CD4-positive, alpha-beta T cell treated with Interleukin-17A for 4 hours (primary cell): ENCODE results near the gene GSTM2.
A peak's percentile ranks its signal among the peaks of the same experiment; 100 is the strongest.

Experiments
- DNase-seq: peaks from one replicate; pipeline ENCODE4 v3.0.0-alpha.2; 2020; ENCODE audit warnings: mixed read lengths

GSTM2 gene

DNA sequence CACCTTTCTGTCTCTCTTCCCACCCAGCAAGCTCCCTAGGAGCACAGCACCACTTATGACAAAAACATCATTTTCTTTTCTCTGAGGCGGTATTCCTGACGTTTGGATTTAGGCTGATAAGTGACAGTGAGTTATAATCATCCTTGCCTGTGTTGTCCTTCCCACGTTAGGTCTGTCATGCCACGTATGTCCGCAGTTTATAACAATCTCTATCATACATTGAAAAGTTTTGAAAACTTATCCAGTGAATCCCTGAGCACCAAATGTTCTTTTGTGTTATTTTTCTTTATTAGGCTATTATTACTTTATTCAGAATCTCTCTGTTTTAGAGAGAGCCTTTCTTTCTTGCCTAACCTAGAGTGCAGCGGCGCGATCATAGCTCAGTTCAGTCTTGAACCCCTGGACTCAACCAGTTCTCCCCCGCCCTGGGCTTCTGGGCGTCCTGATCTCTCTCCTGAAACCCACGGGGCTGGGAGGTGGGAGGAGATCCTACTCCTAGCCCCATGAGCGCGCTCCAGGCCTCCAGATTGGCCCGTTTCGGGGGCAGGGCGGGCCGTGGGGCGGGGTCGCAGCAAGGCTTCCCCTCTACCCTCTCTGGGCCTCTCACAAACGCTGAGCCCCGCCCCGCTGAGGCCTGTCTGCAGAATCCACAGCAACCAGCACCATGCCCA is at the start of gene GSTM2:
TSS of gene GSTM2 (plus strand) at position 606 of the 671 bp plus-strand sequence. CDS start at position 665, 59 bp downstream.
- peak; percentile 94 for DNase-seq

DNA sequence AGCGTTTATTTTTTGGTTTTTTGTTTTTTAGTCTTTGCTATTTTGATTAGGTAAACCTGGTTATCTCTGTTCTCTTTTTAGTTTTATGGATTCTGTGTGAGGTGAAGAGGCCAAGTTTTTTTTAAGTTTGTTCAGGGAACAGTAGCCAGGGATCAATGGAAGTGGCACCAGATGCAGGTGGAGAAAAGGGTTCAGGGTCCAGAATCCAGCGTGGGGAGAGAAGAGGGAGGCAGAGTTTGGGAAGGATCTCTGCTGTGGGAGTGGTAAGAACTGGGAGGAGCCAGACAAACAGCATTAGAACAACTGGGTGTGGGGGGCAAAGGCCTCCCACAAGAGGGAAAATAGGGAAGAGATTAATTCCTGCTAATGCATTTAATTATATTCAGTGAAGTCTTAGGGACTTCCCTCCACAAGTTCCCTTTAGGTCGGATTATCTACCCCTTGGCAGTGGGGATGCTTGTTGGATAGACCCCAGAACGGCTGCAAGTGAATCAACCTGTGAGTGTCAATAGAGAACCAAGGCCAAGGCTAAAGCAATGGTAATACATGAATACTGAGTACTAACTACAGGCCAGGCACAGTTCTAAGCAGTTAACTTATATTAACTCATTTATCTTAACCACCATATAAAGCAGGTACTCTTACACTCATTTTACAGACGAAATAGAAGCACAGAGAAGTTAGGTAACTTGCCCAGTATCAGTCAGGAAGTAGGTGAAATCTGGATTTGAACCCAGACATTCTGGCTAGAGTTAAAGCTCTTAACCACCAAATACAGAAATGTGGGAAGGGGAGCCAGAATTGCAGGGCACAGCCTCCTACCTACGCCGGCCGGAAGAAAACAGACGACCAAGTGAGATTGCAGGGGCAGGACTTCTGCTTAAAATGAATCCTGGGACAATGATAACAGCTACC is 48.9 kb upstream of the GSTM2 start:
- DNase-seq = no peak

DNA sequence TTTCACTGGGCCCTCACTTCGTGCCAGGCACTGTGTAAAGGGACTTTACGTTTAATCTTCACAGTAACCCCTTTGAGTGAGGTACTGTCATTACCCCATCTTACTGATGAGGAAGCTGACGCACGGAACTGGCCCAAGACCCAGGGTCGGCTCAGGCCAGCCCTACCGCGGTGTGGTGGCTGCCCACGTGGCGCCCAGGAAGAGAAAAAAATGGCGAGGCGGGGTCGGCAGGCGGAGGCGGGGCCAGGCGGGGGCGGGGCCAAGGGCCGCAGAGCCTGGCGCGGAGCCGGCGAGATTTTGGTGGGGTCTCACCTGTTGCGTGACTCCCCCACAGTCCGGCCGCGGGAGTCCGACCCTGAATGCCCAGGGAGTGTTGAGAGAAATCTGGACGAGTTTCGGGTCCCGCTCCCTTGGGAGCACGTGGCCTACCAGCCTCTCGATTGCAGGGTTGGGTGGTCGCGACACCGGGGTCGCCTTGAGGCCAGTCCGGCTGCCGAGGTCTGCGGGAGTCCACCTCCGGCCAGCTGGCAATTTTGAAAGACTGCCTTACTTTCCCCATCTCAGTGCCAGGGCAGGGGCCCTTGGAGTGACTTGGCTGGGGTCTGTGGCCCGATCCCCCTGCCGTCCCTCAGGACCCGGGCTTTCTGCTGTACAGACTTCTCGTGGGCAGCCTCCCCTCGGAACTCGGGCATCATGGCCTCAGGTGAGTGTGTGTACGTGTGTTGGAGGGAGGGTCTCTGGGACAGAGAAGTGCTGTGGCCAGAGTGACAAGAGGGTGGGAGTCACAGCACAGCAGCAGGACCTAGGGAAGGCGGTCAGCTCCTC is 48.1 kb upstream of the GSTM2 start, which contains the start of the genes AMPD2 and GNAT2:
TSS of gene AMPD2 (plus strand) at position 262 of the 825 bp plus-strand sequence. CDS start 1,339 bp downstream, outside the sequence.
TSS of gene GNAT2 (minus strand) at position 41 of the 825 bp plus-strand sequence. CDS start 6,746 bp downstream, outside the sequence.
- peak; percentile 78 for DNase-seq

DNA sequence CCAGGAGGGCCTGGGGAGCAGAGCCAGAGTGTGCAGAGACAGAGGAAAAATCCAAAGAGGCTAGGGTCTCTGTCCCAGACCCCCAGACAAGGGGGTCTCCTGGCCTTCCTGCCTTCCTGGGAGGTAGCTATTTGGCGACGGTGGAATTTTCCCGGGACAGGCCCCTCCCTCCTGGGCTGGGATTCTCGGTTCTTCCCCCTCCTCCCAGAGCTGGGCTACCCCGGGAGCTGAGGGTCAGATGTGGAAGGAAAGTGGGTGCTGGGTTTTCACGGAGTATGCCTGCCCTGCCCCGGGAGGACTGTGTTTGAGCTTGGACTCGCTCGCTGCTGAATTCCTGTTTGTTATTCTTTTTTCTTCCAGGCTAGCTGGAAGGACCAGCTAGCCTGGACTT is 47.5 kb upstream of the GSTM2 start:
- DNase-seq = no peak

DNA sequence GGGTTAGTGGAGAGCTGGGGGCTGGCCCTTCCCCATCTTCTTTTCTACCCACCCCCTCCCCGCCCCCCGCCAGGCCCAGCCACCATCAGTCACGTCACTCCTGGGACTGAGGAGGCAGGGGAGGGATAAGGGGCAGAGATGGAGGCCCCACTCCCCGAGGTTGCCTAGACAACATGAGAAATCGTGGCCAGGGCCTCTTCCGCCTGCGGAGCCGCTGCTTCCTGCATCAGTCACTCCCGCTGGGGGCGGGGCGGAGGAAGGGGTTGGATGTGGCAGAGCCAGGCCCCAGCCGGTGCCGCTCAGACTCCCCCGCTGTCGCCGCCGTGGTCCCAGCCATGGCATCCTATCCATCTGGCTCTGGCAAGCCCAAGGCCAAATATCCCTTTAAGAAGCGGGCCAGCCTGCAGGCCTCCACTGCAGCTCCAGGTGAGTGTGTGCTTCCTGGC is 47.0 kb upstream of the GSTM2 start:
- peak; percentile 99 for DNase-seq

DNA sequence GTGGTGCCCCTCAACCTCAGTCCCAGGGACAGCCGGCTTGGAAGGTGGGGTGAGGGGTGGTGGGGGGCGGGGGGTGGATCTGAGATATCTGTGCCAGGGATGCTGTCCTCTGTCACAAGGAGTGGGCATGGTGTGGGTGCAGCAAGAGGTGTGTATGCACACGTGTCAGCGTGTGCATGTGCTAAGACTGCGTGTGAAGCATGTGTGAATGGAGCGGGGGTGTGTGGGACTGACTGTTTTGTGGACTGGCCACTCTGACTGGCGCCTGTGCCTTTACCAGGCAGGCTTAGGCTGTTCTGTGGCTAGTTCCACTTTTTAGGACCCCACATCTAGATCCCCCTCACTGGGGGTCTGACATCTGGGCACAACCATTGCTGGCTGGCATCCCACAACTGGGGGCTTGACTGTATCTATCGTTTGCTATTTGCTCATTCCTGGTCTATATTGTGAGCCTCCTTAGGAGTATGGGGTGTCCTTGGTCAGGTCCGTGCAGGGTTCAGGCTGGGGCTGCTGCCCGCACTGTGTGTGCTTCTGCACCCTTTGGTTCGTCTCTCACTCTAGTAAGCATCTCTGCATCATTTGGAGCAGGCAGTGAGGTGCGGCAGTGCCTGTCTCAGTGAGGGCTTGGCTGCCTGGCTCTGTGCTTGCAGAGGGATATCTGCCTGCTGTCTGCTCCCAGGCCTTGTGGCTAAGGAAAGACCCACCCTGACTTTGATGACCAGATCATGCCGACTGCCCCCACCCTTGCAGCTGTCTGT is 46.3 kb upstream of the GSTM2 start:
- DNase-seq = peak; percentile 18

DNA sequence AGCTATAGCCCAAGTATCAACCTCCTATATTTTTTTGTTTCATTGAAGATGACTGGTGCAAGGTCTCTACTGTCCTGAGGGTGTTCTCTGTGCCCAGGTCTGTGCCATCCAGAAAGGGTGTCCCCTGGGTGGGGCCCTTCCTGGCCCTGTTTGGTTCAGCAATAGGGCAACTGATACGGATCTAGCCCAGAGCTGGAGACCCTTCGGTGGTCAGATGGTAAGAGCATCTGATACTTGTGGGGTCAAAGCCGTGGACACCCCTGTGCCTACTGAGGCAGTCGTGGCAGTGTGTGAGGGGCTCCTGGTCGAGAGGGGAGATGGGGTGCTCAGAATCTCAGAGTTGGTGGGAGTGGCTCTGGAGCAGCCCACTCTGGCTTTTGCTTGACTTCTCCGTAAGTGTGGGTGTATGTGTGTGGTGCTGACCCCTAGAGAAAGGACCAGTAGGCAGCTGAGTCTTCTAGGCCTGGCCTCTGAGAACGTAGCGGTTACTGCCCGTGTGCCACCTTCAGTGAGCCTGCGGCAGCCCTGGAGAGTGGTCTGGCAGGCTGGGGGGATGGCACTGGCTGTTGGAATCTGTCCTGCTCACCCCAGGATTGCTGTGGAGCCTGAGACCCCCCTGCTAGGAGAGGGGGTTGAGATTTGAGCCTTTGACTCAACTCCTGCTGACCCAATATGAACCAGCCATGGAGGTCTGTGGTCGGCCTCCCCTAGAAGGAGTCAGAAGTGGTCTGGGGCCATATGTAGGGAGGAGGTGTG is 45.5 kb upstream of the GSTM2 start:
- no peak for DNase-seq

DNA sequence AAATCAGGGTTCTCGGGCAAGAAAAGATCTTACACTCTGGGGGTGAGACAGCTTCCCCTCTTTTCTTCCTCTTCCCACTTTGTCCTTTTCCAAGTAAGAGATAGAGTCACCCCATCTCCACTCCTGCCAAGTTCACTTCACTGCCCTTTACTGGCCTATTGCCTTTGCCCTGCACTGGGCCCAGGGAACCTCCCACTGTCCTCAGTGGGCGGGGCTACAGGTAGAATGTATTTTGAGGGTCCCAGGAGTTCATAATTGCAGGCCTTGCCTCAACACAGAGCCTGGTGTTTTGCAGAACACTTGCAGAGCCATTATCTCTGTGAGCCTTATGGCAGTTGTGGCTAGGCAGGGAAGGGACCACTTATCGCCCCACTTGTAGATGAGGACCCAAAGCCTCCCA is 45.0 kb upstream of the GSTM2 start:
- DNase-seq = no peak

DNA sequence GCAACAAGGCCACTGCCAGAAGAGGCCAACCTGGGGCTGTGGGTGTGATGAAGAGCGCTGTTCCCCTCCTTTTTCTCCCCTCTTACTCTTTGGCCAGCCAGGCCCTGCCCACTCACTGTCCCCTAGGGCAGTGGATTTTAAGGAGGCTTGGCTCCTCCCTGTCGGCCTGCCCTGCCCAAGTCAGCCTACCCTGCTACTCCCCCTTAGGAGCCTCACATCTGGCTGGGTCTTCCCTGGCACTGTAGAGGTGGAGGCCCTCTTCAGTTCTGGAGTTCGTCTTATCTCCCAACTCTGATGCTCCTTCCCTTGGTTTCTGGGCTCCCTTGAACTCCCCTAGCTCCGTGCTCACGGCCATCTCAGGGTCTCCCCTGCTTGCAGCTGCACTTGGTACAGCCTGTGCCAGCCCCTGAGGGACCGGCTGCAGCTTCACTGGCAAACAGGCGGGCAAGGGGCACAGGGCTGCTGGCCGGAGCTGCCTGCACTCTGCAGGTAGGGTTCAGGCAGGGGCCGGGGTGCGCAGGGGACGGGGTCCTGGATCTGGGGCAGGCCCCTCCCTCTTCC is 44.2 kb upstream of the GSTM2 start:
- peak; percentile 21 for DNase-seq

DNA sequence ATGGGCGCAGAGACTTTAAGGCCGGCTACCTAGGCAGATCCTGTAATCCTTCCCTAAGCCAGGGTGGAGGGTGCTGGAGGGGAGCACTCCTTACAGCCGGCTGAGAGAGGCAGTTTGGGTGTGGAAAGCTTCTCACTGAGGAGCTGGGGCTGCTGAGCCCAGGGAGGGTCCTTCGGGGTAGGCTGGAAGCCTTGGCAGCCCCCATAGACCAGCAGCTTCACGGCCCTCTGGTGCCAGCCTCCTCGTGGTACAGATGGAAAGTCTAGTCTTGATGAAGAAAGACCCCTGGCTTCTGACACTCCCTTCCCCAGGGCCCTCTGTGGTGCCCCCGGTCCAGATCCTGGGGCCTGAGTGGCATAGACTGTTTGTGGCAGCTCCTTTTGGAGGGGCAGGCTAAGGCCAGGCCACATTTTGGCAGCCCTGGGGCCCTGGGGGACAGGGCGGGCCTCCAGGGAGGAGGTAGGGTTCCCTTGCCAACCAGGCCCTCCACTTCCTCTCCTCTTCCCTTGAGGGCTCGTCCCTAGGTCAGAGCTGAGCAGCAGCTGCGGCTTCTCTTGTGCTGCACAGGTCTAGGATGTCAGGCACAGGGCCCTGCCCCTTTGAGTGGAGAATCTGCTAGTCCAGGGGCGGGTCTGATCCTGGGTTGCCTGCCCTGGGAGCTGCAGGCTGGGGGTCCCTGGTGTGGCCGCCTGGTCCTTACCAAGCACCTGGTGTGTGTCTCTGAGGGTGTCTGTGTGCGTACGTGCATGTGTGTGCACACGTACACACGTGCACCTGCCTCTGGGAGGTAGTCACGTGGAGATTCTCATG is 43.5 kb upstream of the GSTM2 start:
- peak; percentile 39 for DNase-seq

DNA sequence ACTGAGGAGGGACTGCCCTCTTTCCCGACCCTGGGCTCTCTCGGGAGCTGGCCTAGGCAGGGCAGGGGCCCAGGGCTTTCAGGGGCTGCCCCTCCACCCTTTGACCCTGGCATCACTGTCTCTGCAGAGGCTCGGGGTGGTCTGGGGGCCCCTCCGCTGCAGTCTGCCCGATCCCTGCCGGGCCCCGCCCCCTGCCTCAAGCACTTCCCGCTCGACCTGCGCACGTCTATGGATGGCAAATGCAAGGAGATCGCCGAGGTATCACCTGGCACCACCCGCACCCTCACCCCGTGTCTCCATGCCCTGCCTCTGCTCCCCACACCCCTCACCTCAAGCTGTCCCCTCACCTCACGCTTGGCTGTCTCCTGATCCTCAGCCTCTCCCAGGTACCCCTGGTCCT is 42.7 kb upstream of the GSTM2 start:
- no peak for DNase-seq

DNA sequence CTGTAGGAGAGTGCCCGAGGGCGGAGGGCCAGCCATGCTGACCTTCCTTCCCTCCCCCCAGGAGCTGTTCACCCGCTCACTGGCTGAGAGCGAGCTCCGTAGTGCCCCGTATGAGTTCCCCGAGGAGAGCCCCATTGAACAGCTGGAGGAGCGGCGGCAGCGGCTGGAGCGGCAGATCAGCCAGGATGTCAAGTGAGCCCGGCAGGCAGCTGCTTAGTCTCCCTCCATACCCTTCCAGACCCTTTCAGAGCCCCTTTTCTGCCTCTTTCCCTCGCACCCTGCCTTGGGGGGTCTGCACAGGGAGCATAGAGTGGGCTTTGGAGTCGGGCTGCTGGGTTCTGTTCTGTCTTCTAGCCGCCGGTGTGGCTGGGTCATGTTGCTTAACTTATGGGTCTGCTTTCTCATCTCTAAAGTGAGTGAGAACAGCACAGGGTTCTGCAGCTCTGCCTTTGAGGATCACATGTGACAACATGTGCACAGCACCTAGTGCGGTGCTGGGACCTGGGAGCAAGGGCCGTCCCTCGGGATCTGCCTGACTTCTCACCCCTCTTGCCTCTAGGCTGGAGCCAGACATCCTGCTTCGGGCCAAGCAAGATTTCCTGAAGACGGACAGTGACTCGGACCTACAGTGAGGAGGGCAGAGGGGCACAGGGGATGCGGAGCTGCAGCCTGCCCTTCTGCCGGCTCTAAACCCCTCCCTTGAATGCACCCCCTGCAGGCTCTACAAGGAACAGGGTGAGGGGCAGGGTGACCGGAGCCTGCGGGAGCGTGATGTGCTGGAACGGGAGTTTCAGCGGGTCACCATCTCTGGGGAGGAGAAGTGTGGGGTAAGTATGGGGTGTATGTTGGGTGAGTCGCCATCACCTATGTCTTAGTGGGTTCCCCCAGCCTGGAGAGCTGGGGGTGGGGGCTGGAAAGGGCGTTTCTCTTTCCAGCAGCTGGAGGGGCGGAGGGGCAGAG is 42.0 kb upstream of the GSTM2 start:
- DNase-seq = no peak

DNA sequence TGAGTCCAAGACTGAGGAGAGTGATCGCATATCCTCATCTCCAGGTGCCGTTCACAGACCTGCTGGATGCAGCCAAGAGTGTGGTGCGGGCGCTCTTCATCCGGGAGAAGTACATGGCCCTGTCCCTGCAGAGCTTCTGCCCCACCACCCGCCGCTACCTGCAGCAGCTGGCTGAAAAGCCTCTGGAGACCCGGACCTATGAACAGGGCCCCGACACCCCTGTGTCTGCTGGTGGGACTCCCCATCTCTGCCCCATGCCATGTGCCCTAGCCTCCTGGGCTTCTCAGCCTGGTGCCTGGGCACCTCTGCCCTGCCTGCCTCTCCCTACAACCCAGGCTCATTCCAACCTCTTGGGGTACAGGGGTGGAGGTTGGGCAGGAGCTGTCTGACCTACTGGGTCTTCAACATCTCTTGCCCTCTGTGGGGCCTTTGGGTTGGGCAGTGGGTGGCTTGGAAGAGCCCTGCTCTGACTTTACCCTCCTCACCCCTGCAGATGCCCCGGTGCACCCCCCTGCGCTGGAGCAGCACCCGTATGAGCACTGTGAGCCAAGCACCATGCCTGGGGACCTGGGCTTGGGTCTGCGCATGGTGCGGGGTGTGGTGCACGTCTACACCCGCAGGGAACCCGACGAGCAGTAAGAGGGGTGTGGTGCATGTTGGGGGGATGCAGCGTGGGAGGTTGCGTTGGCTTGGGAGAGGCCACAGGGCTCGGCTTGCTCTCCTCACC is 41.0 kb upstream of the GSTM2 start:
- no peak for DNase-seq

DNA sequence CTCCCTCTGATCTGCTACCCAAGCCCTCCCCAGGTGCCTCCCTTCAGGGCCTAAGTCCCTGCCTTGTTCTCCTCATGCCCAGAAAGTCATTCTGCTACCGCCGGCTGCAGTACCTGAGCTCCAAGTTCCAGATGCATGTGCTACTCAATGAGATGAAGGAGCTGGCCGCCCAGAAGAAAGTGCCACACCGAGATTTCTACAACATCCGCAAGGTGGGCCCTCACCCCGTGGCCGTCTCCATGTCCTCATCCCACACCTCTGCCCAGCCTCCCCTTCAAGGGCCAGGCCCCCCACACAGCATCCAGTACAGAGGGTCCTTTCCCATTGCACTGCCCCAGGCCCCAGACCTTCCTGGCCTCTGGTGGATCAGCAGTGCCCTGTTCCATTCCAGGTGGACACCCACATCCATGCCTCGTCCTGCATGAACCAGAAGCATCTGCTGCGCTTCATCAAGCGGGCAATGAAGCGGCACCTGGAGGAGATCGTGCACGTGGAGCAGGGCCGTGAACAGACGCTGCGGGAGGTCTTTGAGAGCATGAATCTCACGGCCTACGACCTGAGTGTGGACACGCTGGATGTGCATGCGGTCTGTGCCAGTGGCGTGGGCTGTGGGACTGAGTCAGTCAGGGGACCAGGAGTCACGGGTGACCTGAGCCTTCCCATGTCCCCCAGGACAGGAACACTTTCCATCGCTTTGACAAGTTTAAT is 40.0 kb upstream of the GSTM2 start:
- no peak for DNase-seq

DNA sequence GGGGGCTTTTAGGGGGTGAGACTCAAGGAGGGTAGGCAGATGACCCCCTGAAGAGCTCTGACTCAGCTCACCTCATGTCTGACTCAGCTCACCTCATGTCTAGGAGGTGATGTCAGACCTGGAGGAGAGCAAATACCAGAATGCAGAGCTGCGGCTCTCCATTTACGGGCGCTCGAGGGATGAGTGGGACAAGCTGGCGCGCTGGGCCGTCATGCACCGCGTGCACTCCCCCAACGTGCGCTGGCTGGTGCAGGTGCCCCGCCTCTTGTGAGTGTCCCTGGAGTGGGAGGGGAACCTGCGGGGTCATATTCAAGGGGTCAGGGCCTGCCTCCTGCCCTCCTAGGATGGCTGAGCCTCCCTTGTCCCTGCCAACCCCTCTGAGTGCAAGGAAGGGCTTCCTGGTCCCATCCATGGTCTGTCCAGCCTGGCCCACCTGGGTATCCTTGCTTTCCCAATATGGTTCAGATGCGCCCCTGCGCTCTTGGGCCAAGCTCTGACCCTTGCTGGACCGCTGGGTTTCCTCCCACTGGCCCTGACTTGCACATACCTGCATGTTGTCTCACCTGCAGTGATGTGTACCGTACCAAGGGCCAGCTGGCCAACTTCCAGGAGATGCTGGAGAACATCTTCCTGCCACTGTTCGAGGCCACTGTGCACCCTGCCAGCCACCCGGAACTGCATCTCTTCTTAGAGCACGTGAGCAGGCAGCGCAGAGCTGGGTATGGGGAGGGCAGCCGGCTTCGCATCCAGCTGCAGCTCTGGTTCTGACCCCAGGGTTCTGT is 39.1 kb upstream of the GSTM2 start:
- DNase-seq = no peak

DNA sequence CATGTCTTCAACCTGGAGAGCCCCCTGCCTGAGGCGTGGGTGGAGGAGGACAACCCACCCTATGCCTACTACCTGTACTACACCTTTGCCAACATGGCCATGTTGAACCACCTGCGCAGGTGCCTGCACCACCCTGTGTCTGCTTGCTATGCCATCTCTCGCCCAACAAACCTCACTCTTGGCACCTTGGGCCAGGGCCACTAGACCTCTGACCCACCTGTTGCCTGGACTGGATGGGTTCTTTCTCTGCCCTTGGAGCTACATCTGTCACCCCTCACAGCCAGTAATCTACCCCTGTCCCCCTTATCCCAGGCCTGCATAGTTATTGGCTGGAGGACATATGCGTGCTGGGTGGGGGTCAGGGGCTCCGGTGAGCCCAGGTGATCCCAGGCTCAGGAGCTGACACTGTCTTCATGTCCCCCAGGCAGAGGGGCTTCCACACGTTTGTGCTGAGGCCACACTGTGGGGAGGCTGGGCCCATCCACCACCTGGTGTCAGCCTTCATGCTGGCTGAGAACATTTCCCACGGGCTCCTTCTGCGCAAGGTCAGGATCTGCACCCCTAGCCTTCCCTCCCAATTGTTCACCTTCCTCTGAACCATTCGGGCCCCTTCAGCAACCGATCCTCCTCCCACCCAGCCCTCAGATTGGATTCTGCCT is 38.4 kb upstream of the GSTM2 start:
- no peak for DNase-seq
